Measurements from ENCODE around the gene RPS19.

The RPS19 gene

DNA sequence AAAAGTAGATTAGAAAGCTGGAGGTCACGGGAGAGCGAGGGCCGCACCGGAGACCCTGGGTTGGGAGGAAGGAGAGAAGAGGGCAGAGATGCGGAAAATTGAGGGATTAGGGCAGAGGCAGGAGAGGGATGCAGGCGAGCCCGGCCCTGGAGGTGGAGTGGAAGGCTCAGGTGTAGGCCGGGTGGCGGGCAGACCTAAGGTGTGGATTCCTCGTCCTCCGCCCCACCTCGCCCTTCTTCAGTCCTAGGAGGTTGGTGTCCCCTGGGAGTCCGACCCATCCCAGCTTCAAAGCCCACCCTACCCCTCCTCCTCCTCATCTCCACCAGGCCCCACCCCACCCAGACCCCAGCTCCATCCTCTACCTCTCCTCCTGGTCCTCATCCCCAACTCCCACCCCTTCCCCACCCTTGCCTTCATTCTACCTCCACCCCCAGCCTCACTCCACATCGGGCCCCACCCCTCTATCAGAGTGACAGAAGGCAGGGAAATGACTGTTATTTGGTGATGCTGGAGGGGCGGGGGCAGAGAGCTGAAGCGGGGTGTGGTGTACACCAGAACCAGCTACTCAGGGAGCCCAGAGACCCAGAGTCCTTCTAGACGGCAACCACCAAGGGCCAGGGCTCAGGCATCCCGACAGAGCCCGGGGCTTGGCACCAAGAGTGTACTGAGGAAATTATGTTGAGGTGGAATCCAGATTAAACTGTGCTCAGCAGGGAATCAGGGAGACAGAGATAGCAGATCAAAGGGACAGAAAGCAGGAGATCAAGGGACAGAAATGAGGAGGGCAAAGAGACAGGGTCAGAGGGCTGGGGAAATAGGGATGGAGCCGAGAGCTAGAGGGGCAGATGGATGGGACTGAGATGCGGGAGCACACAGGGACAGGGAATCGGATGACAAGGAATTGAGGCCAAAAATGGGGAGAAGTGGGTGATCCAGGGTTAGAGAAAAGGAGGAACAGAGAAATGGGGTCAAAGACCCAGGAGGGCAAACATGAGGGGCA, 61.8 kb downstream of the RPS19 start:
- H3K9ac ChIP-seq (ENCODE audit: low read length): no peak overlapping the region
- H3K36me3 ChIP-seq (ENCODE audit: insufficient read depth, low read length): no peaks in the 10 kb centered on the region
- H3K4me3 ChIP-seq (ENCODE audit: low read depth in 1 of 2, low read length in 2 of 2): no peak overlapping the region
- no peak overlapping the region for H3K27ac ChIP-seq (ENCODE audit: low read depth, low read length)
- no peaks in the 10 kb centered on the region for H3K9me3 ChIP-seq (ENCODE audit: low read length)
- peaks cover 57 to 70% of the 10 kb centered on the region in 2 donors for H3K27me3 ChIP-seq (ENCODE audit: control insufficient read depth in 1 of 2, insufficient read depth in 2 of 2, low read length in 2 of 2)
- H3K4me1 ChIP-seq (ENCODE audit: insufficient read depth, low read length): no peaks in the 10 kb centered on the region

Data from muscle layer of colon (tissue), 2 donors.